GM19023 (cell line): ENCODE measurements around the gene NTM.

Experiments used
- ATAC-seq: cut with Tn5 transposase; IDR thresholded peaks from one replicate; pipeline ENCODE4 v1.9.1; 2021; ENCODE audit warnings: mild to moderate bottlenecking, moderate library complexity; ENCODE audit not compliant: unreplicated experiment

The NTM gene

DNA sequence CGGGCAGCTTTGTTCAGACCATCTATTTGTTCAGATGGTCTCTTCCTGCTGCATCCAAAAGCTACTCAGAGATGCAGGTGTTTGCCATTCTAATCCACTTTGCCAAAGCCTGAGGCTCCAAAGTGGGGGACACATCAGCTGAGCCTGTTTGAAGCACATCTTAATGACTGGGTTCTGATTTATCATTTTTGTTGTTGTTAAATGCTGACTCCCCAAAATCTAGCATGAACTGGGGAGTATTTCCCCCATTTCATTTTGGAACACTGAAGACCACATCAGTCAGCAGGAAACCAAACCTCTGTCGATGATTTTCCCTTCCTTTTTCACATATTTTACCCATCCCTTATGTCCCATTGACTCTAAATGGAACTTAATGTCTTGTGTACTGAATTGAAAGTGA lies 262.6 kb downstream of the NTM start:
- no peak for ATAC-seq

DNA sequence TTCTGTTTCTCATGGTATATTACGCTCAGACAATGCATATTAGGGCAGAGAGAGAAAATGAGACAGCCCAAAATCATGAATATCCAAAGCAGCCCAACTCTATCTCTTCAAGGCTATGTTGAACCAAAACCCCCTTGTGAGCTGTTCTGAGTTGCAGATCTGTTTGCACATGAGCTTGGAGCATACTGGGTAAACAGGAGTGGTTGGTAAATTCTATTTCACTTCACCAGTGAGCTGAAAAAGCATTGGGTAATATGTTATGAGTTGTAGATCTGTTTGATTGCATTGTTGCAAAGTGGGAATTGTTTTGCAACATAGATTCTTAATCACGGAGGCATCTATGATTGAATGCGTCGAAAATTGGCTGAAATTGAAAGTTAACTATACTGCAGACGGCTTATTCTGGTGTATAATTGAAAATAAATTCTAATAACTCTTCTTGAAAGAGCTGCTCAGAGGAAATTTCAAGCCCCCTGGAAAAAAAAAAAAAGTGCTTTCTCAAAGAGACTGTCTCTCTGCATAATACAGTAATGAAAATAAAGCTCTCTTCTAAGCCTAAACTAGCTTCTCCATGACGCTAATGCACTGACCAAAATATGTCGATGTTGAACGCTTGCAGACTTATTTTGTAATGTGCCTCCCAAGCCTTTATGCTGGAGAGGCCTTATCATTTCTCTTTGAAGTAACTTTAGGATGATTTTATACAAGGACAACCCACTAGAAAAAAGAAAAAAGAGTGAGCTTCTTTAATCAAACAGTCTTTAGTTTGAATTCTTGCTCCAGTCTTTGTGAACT lies 263.7 kb downstream of the NTM start:
- no peak for ATAC-seq

GRCh38 chr11:131637469-131638175 lies 267.2 kb downstream of the NTM start:
- no peak for ATAC-seq

DNA sequence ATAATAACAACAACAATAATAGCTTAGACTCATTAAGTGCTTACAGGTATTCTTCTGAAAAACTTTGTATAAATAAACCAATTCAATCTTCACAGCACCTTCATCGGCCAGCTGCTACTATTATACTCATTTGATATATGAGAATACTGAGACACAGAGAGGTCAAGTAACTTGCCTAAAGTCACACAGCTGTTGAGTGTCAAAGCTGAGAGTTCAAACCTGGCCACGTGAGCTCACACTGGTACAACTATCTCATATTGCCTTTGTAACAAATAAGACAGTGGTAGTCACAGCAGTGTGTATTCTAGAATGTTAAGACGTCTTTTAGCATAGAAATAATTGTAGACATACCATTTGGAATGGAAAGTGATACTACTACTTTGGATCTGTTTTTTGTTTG lies 268.5 kb downstream of the NTM start:
- ATAC-seq: no peak

DNA sequence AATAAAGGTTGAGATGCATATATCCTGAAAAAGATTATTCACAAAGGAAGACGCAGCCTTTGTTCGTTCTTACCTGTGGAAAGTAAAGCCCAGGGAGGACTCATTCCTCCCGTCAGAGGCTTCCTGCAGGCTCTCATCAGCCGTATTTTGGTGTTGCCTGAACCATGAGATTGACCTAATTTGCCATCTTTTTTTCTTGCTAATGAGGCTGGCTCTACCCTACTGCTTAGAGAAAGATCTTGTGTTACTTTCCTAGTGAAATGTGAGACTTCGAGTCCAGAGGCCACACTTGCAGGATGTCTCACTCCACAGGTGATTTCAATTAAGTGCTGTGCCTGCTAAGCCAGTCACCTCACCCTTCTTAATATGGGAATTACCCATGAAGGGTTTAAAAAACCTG lies 269.9 kb downstream of the NTM start:
- no peak for ATAC-seq

GRCh38 chr11:131642756-131643531 lies 272.5 kb downstream of the NTM start:
- no peak for ATAC-seq

GRCh38 chr11:131644204-131644795 lies 273.9 kb downstream of the NTM start:
- ATAC-seq: no peak

GRCh38 chr11:131645237-131645636 lies 274.8 kb downstream of the NTM start:
- ATAC-seq: no peak

DNA sequence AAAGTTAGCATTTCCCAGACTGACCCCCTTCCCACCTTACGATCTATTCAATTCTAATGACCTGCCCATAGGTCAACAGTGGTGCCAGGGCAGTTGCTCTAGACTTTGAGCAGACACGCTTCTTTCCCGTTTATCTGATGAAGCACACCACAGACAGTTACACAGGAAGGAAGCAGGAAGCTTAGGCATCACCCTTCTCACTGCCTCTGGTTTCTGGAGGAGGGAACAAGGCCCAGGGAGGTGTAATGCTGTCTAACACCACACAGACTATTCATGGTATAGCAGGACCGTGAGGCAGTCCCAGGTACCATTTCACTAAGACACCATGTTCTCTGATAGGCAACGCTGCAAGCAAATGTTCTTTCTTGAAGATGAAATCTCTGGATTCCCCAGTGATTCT lies 279.4 kb downstream of the NTM start:
- ATAC-seq: no peak

DNA sequence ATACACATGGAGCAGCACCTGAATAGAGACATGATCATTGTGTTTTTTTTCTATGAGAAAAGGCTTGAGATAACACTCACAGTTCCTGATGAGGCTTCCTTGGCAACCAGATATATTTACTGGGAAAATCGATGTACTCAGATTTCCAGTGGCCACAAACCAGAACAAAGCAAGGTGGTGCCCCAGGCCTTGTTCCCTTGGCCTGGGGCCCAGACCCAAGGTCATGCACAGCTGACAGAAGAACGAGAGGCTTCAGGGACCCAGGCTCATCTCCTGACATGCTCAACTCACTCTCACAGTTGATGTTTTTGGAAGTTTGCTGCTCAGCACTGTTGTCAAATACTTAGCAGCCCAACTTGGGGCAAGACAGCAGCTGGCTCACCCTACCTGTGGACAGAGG lies 281.8 kb downstream of the NTM start:
- ATAC-seq: no peak

DNA sequence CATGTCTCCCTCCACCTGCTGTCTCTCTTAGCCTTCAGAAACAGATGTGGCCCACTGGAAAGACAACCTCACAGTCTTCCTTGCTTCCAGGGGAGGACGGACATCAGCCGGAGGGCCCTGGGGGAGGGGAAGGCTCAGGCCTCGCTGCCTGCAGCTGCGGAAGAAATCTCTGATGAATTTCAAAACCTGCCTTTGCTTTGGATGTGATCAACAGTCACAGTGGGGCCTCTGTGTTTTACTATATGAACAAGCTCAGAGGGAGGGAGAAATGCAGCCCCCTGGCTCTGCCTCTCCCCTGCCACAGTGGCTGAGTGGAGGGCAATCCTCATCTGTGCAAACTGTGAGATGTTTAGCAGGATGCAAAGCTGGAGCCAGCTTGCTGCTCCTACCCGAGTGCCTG lies 282.8 kb downstream of the NTM start:
- no peak for ATAC-seq

DNA sequence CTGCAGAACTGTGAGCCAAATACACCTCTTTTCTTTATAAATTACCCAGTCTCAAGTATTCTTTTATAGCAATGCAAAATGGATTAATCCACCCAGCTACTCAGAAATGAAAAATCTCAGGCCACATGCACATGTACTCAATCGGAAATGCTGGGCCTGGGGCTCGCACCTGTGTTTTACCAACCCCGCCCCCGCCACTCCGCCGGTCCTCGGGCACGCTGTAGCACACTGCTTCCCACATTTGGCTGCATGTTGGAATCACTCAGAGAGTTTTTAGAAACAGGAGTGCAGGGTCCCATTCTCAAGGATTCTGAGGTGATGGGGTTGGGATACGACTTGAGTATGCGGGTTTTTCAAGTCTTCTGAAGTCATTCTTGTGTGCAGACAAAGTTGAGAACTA lies 284.4 kb downstream of the NTM start:
- no peak for ATAC-seq

DNA sequence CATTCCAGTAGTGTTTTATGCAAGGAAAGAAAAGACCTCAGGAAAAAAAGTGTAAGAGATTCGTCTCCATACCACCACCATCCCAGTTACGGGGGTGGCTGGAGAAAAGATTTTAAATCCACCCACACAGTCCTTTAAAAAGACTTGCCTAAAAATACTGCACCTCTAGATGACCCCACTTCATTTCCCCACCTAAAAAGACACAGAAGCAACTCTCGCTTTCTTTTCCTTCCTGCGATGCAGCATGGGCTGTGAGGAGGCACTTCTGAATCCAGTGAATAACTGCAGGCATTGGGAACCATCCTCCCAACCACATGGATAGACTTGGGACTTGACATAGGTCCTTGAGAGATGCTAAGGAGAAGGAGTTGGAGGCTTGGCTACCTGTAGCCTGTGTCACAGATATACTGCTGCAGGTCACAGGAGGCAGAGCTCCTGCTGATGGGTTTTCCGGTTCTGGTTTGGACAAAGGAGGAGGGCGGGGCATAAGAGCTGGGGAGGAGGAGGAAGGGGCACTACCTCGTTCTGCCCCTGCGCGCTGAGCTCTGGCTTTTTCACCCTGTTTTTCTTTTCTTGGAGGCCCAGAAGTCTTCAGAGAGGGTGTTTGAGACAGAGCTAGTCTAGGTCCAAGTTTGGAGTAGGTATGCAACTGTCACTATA lies 285.9 kb downstream of the NTM start:
- ATAC-seq: no peak

DNA sequence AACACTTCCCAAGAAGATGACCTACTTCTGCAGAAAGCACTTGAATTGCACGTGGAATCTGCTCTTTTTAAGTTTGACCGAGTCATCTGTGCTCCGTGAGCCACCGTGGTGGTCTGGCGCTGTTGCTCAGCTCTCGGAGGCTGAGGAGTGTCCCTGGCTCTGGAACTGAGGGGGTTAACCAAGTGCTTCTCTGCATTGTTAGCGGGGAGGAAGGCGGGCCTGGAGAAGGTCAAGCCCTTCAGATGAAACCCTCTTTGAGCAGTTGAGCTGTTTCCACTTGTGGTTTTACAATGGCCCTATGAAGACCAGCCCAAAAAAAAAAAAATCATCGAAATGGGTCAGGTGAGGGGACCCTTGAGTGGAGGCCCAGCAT lies 286.4 kb downstream of the NTM start:
- no peak for ATAC-seq

DNA sequence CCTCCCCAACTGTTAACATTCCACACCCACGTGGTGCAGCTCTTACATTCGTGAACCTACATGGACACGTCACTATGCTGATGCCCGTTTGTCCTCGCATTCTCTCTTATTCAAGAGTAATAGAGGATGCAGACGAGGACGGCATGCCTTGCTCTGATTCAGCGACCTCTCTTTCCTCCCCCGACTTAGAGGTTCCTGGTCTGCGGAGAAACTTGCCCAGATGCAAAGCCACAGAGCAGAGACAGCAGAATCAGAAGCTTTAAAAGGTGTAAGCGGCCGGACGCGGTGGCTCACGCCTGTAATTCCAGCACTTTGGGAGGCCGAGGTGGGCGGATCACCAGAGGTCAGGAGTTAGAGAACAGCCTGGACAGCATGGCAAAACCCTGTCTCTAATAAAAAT lies 288.0 kb downstream of the NTM start:
- ATAC-seq: no peak

DNA sequence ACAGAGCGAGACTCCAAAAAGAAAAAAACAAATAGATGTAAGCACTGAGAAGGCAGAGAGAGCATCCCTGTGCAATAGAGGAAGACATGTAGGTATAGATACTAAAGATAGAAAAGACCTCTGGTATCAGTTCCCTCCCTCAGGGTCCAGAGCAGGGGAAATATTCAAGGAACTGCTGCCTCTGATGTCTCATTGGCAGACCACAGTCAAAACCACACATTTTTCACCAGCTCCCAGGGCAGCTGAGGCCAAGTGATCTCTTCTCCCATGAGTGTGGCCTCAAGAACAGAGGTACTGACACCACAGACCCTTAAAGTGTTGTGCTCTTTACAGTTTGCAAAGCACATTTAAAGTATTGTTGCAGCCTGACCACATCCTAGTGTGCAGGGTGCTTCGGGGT lies 288.5 kb downstream of the NTM start:
- ATAC-seq: peak; percentile 50

DNA sequence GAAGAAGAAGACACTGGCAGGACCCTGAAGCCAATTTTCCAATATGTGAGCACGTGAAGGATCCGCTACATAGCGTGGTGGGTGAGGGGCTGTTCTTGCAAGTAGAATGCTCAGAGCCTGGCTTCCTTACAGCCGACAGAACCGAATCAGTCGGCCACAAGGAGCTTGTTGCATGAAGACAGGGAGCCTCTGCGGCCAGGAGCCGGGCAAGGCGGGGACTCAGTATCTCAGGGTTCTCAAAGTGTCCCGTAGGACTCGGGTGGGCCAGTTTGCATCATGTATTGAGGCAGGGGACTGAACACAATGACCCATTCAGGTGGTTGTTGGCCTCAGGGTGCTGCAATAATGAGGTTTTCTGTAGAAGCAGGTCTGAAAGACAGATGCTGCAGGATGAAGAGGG lies 289.5 kb downstream of the NTM start:
- ATAC-seq: no peak

DNA sequence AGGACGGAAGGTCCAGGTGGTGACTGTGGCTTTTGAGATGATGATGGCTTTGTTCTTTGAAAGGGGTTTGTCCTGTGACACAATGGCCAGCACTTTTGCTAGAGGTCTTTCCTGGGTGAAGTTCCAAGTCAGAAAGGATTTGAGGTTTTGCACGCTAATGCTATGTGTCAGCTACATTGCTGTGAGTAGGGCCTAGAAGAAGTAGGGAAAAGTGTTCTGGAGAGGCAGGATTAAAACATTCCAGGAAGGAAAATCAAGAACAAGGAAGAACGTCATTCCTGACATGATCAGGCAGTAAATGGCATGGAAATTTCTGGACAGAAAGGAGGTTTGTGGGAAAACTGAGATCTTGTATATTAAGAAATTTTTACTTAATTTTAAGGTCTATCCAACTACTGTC lies 290.7 kb downstream of the NTM start:
- ATAC-seq: no peak

DNA sequence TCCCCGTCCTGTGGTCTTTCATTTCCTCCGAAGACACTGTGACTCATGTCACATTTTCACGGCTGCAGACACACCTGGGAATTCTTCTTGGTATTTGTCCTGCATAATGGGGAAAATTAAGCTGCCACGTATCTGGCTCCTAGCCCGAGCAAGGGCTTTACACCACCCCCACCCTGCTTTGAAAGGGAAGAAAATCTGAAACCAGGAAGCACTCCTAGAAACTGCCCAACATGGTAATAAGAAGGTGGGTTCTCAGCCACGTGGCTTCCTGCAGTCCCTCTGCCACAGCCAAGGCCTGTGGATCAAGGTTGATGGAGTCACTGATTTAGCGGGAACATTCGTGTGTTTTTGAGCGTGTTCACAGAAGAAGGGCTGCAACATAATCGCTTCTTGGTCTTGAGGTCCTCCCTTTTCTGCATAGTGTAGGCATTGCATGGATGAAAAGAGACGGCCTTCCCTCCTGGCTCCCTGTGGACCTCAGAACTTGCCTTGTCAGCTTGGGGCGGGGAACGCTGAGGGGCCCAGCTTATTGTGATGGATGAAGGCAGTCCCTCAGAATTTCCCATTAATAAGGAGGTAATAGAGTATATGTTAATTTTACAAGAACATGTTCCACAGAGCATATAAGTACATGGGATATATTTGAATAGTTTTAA lies 292.0 kb downstream of the NTM start:
- no peak for ATAC-seq

GRCh38 chr11:131662993-131663392 lies 292.6 kb downstream of the NTM start:
- ATAC-seq: no peak
